Mammary epithelial cell (primary cell): ENCODE measurements around the gene ZNF692.
"Not testable (repeated sequence)": the region's sequence is repeated elsewhere in the genome, so short reads cannot be mapped to it uniquely, and the experiment has no call there.

Experiments
- EZH2 ChIP-seq: IDR thresholded peaks from 2 replicates; pipeline ENCODE4 v1.6.1; 2012; ENCODE audit warnings: low read length, inconsistent platforms, borderline replicate concordance
- TF ChIP-seq, protein P1 (sequence below), 2 donors: IDR thresholded peaks in 1 of 2; conservative IDR thresholded peaks in 1 of 2; 2 replicates each; pipeline ENCODE4 v1.5.1; 2011 to 2012; ENCODE audit warnings: inconsistent platforms in 2 of 2, low read length in 2 of 2, mild to moderate bottlenecking in 2 of 2, control low read depth in 1 of 2, low read depth in 1 of 2; ENCODE audit not compliant: insufficient read depth in 1 of 2; ENCODE audit errors: extremely low read depth in 1 of 2

- TF ChIP-seq, protein P1, sequence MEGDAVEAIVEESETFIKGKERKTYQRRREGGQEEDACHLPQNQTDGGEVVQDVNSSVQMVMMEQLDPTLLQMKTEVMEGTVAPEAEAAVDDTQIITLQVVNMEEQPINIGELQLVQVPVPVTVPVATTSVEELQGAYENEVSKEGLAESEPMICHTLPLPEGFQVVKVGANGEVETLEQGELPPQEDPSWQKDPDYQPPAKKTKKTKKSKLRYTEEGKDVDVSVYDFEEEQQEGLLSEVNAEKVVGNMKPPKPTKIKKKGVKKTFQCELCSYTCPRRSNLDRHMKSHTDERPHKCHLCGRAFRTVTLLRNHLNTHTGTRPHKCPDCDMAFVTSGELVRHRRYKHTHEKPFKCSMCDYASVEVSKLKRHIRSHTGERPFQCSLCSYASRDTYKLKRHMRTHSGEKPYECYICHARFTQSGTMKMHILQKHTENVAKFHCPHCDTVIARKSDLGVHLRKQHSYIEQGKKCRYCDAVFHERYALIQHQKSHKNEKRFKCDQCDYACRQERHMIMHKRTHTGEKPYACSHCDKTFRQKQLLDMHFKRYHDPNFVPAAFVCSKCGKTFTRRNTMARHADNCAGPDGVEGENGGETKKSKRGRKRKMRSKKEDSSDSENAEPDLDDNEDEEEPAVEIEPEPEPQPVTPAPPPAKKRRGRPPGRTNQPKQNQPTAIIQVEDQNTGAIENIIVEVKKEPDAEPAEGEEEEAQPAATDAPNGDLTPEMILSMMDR (conservative IDR thresholded peaks at IDR 0.05 in 1 of 2, IDR thresholded peaks at IDR 0.05 in 1 of 2; ENCODE audit: extremely low read depth in 1 of 2, insufficient read depth in 1 of 2, low read depth in 1 of 2, low read length in 2 of 2): not testable (repeated sequence)
- not testable (repeated sequence) for TF ChIP-seq EZH2
Observed at GRCh38 chr1:248882427-248882826, 23.5 kb upstream of the ZNF692 start.
